B cell (primary cell): ENCODE data around the gene NXNL1. TPM values are rescaled to one million over a fixed set of nuclear protein-coding genes. Genes with fewer than 3 reads are reported as not detected.
A peak's percentile ranks its signal among the peaks of the same experiment; 100 is the strongest.

Experiments used
- ATAC-seq: fragments of 200-7000 bp; cut with Tn5 transposase; one replicate; pipeline ENCODE4 v1.10.0; 2021; ENCODE audit warnings: low read depth, mild to moderate bottlenecking, moderate number of reproducible peaks, moderate library complexity
- CTCF ChIA-PET: fragments of 350-600 bp; sonication (Branson Sonifier 250); formaldehyde crosslinking; loops from one replicate; lab custom pipeline; 2021; ENCODE audit warnings: antibody characterized with exemption, inconsistent platforms; lab: Charles Lee
- POLR2A ChIA-PET: fragments of 350-600 bp; sonication (Branson Sonifier 250); formaldehyde crosslinking; loops from one replicate; lab custom pipeline; 2021; ENCODE audit warnings: antibody characterized with exemption; lab: Charles Lee
- DNase-seq: peaks from one replicate; pipeline ENCODE4 v3.0.0; 2013
- H2AFZ ChIP-seq: 2 replicates; pipeline ENCODE4 v1.6.1; 2012; ENCODE audit warnings: mild to moderate bottlenecking, low read depth, low read length; ENCODE audit not compliant: insufficient read depth, poor library complexity, severe bottlenecking
- H3K27ac ChIP-seq, 2 donors: 1 replicate in 1 of 2; 2 replicates in 1 of 2; pipeline ENCODE4 v1.5.1; 2012 to 2013; ENCODE audit warnings: low read length in 2 of 2, mild to moderate bottlenecking in 2 of 2, moderate library complexity in 1 of 2
- H3K27me3 ChIP-seq, 4 experiments: fragments of 200-600 bp in 1 of 4; sonication (generic) in 1 of 4; replicated peaks in 1 of 4; 1 replicate in 2 of 4; 2 replicates in 2 of 4; pipeline versions ENCODE4 v1.6.1 to v1.7.0; 2013 to 2016; ENCODE audit warnings: low read length in 3 of 4, mild to moderate bottlenecking in 2 of 4, mixed read lengths in 1 of 4, moderate library complexity in 1 of 4; ENCODE audit not compliant: insufficient read depth in 4 of 4, control insufficient read depth in 3 of 4; ENCODE audit errors: control extremely low read depth in 1 of 4
- H3K36me3 ChIP-seq, 2 experiments: replicated peaks in 1 of 2; 1 replicate in 1 of 2; 2 replicates in 1 of 2; pipeline versions ENCODE4 v1.6.1 to v1.7.1; 2013; ENCODE audit warnings: low read length in 1 of 2; ENCODE audit not compliant: insufficient read depth in 2 of 2, control insufficient read depth in 1 of 2; ENCODE audit errors: control extremely low read depth in 1 of 2, extremely low read depth in 1 of 2
- H3K4me1 ChIP-seq, 2 donors: fragments of 200-600 bp in 1 of 2; sonication (generic) in 1 of 2; 1 replicate in 1 of 2; 2 replicates in 1 of 2; pipeline versions ENCODE4 v1.5.1 to v1.6.1; 2013 to 2017; ENCODE audit warnings: low read length in 2 of 2; ENCODE audit not compliant: control insufficient read depth in 2 of 2, insufficient read depth in 2 of 2
- H3K4me2 ChIP-seq: replicated peaks from 2 replicates; pipeline ENCODE3; 2012; ENCODE audit warnings: mild to moderate bottlenecking, low read depth, low read length; ENCODE audit not compliant: poor library complexity, severe bottlenecking
- H3K4me3 ChIP-seq, 5 experiments: fragments of 200-600 bp in 1 of 5; sonication (generic) in 1 of 5; 1 replicate in 3 of 5; 2 replicates in 2 of 5; pipeline versions ENCODE4 v1.5.1 to v1.7.0; 2011 to 2016; ENCODE audit warnings: low read length in 4 of 5, mild to moderate bottlenecking in 4 of 5, low read depth in 2 of 5, control low read depth in 1 of 5, moderate library complexity in 1 of 5; ENCODE audit not compliant: insufficient read depth in 1 of 5; ENCODE audit errors: control extremely low read depth in 1 of 5, extremely low read depth in 1 of 5
- H3K79me2 ChIP-seq: fragments of 200-600 bp; sonication (generic); one replicate; pipeline ENCODE4 v1.6.0; 2016; ENCODE audit warnings: low read length; ENCODE audit not compliant: control insufficient read depth, insufficient read depth
- H3K9ac ChIP-seq: fragments of 200-600 bp; sonication (generic); 2 replicates; pipeline ENCODE4 v1.6.1; 2017; ENCODE audit warnings: mild to moderate bottlenecking, low read length, moderate library complexity
- H3K9me3 ChIP-seq, 3 donors: one replicate each; pipeline versions ENCODE4 v1.6.1 to v1.7.1; 2013; ENCODE audit warnings: low read length in 2 of 3; ENCODE audit not compliant: control insufficient read depth in 2 of 3, insufficient read depth in 1 of 3; ENCODE audit errors: control extremely low read depth in 1 of 3
- H4K20me1 ChIP-seq: 2 replicates; pipeline ENCODE4 v1.6.0; 2012; ENCODE audit warnings: mild to moderate bottlenecking, low read length; ENCODE audit not compliant: insufficient read depth, control insufficient read depth, poor library complexity, severe bottlenecking
- H3K27ac Mint-ChIP-seq: one replicate; pipeline ENCODE4 v1.8.0; 2021; ENCODE audit warnings: mixed read lengths
- H3K27me3 Mint-ChIP-seq: one replicate; pipeline ENCODE4 v1.8.0; 2021; ENCODE audit warnings: mixed read lengths
- H3K4me1 Mint-ChIP-seq: one replicate; pipeline ENCODE4 v1.8.0; 2021; ENCODE audit warnings: mixed read lengths
- H3K4me3 Mint-ChIP-seq: one replicate; pipeline ENCODE4 v1.8.0; 2021; ENCODE audit warnings: mixed read lengths
- H3K9me3 Mint-ChIP-seq: one replicate; pipeline ENCODE4 v1.8.0; 2022; ENCODE audit warnings: mixed read lengths; ENCODE audit not compliant: insufficient read depth
- EZH2 ChIP-seq: IDR thresholded peaks from 2 replicates; pipeline ENCODE4 v1.6.1; 2012; ENCODE audit warnings: borderline replicate concordance, low read depth, mild to moderate bottlenecking, moderate library complexity, low read length; ENCODE audit not compliant: insufficient read depth, poor library complexity, severe bottlenecking
- WGBS: methylation state at CpG from one replicate; pipeline ENCODE4 v1.1.5; 2013; ENCODE audit warnings: missing lambda C conversion rate; ENCODE audit not compliant: insufficient coverage; 5-methylcytosine and 5-hydroxymethylcytosine counted together
- intact Hi-C: fragments of 100-400 bp; cut with micrococcal nuclease; formaldehyde crosslinking; loops from one replicate; pipeline ENCODE4 v1.10.0; 2022
- polyA plus RNA-seq: library from polyadenylated mRNA; depleted of rRNA; stranded (reverse); fragments of >200 nt; gene quantifications from 2 replicates; pipeline ENCODE4 v1.2.3, GENCODE V29; 2012
- total RNA-seq, 2 donors: library from RNA; stranded (reverse); fragments of 120-200 nt in 1 of 2; gene quantifications; 1 replicate in 1 of 2; 2 replicates in 1 of 2; pipeline versions ENCODE4 v1.2.3 to v1.2.4, GENCODE V29; 2013 to 2022
- TF ChIP-seq, protein P1 (sequence below): fragments of 200-600 bp; IDR thresholded peaks from one replicate; pipeline ENCODE4 v1.8.0; 2022; ENCODE audit warnings: antibody characterized with exemption, mild to moderate bottlenecking

The NXNL1 gene
- total and polyA plus RNA-seq, 2 donors (not counting 1 experiment from before 2014, with no cell fraction given), result not detected

DNA sequence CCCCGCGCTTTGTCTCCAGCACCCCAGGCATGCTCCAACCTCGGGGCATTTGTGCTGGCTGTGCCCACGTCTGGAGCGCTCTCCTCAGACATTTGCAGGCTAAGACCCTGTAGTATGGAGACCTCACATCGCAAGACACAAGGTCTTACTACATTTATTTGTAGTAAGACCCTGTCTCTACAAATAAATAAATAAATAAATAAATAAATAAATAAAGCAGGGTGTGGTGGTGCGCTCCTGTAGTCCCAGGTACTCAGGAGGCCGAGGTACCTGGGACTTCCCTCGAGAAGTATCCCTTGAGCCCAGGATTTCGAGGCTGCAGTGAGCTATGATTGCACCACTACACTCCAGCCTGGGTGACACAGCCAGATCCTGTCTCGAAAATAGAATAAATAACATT is 4.6 kb downstream of the NXNL1 start:
- ChIA-PET POLR2A (no interaction called here), CTCF (interaction anchor here (0.6 kb wide), 1 partner anchor 147 kb away, joined by 3 read pairs; the partner anchor contains the start of gene DDA1)
- ATAC-seq (no peak), DNase-seq (no peak)
- peaks cover 38% of the 10 kb centered on the region for H3K27me3 Mint-ChIP-seq
- 75% methylated on average over 7 of the region's 11 CpGs for WGBS
- intact Hi-C loops, result no loop called here
- no peaks in the 10 kb centered on the region for H3K79me2 ChIP-seq
- H3K27ac Mint-ChIP-seq, result no peak overlapping the region
- TF ChIP-seq EZH2, result no peak
- TF ChIP-seq, protein P1, sequence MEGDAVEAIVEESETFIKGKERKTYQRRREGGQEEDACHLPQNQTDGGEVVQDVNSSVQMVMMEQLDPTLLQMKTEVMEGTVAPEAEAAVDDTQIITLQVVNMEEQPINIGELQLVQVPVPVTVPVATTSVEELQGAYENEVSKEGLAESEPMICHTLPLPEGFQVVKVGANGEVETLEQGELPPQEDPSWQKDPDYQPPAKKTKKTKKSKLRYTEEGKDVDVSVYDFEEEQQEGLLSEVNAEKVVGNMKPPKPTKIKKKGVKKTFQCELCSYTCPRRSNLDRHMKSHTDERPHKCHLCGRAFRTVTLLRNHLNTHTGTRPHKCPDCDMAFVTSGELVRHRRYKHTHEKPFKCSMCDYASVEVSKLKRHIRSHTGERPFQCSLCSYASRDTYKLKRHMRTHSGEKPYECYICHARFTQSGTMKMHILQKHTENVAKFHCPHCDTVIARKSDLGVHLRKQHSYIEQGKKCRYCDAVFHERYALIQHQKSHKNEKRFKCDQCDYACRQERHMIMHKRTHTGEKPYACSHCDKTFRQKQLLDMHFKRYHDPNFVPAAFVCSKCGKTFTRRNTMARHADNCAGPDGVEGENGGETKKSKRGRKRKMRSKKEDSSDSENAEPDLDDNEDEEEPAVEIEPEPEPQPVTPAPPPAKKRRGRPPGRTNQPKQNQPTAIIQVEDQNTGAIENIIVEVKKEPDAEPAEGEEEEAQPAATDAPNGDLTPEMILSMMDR, result no peak
- H3K4me1 Mint-ChIP-seq, result peaks cover 5% of the 10 kb centered on the region
- no peak overlapping the region for H2AFZ ChIP-seq
- no peak overlapping the region for H3K4me3 Mint-ChIP-seq
- H4K20me1 ChIP-seq, result no peaks in the 10 kb centered on the region
- H3K27ac ChIP-seq, result no peak overlapping the region
- H3K9ac ChIP-seq, result no peak overlapping the region
- no peak overlapping the region for H3K4me2 ChIP-seq
- H3K27me3 ChIP-seq, result peaks cover 0 to 63% (median 20%) of the 10 kb centered on the region in 4 experiments
- peaks cover 0 to 11% (median 3%) of the 10 kb centered on the region in 3 donors for H3K9me3 ChIP-seq
- H3K4me3 ChIP-seq, result no peak overlapping the region
- H3K36me3 ChIP-seq, result no peaks in the 10 kb centered on the region
- H3K9me3 Mint-ChIP-seq, result no peaks in the 10 kb centered on the region
- H3K4me1 ChIP-seq, result peaks cover 7 to 10% of the 10 kb centered on the region in 2 donors

DNA sequence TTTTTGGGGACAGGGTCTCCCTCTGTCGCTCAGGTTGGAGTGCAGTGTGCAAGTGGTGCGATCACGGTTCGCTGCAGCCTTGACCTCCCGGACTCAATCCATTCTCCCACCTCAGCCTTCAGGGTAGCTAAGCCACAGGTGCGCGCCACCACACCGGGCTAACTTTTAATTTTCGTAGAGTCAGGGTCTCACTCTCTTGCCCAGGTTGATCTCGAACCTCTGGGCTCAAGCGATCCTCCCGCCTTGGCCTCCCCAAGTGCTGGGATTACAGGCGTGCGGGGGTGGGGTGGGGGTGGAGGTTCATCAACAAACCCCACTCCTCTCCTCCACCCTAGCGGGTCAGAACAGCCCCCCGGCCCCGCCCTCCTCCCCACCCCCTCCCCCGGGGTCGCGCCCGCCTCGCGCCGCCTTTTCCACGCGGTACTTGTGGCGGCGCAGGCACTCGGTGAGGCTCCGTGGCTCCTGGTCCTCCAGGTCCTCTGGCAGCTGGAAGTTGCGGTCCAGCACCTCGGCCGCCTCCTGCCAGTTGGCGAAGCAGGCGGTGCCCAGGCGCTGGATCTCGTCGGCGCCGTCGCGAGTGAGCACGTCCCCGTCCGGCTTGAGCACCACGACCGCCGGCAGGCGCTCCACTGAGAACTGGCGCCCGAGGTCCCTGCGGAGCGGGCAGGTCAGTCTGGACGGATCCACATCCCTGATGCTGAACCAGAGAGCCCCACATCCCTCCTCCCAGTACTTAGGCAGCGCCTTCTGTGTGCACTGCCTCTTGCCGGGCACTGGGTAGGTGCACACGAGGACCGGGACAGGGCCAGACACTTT is 5.2 kb downstream of the NXNL1 start:
- no peak for ATAC-seq
- TF ChIP-seq, protein P1, result no peak
- no peak for TF ChIP-seq EZH2
- intact Hi-C loops, result no loop called here

More for the DNA sequence above, 5.2 kb downstream of the NXNL1 start:
- Histone ChIP-seq H4K20me1 (no peaks in the 10 kb centered on the region), H3K79me2 (no peaks in the 10 kb centered on the region), H3K27ac (no peak overlapping the region), H3K9ac (no peak overlapping the region), H3K4me3 (no peak overlapping the region), H3K4me2 (peak overlapping the region; percentile 8), H3K4me1 (peaks cover 7 to 10% of the 10 kb centered on the region in 2 donors), H2AFZ (no peak overlapping the region), H3K27me3 (peaks cover 0 to 66% (median 20%) of the 10 kb centered on the region in 4 experiments), H3K9me3 (peaks cover 0 to 11% (median 3%) of the 10 kb centered on the region in 3 donors), H3K36me3 (no peaks in the 10 kb centered on the region)
- H3K9me3 Mint-ChIP-seq, result no peaks in the 10 kb centered on the region
- H3K27me3 Mint-ChIP-seq, result peaks cover 42% of the 10 kb centered on the region
- no peak overlapping the region for H3K27ac Mint-ChIP-seq
- ChIA-PET POLR2A (no interaction called here), CTCF (no interaction called here)
- no peak overlapping the region for H3K4me3 Mint-ChIP-seq
- no peak for DNase-seq
- H3K4me1 Mint-ChIP-seq, result peaks cover 5% of the 10 kb centered on the region
- WGBS, result 33% methylated on average over 50 of the region's 58 CpGs
